NCI-H82 treated with DMSO at 0.1 percent for 48 hours (cell line): ENCODE results near the gene MSI1.

ENCODE experiments used
- DNase-seq: peaks from one replicate; lab custom pipeline; 2025; ENCODE audit not compliant: unreplicated experiment; lab: John Stamatoyannopoulos, UW

The MSI1 gene

DNA sequence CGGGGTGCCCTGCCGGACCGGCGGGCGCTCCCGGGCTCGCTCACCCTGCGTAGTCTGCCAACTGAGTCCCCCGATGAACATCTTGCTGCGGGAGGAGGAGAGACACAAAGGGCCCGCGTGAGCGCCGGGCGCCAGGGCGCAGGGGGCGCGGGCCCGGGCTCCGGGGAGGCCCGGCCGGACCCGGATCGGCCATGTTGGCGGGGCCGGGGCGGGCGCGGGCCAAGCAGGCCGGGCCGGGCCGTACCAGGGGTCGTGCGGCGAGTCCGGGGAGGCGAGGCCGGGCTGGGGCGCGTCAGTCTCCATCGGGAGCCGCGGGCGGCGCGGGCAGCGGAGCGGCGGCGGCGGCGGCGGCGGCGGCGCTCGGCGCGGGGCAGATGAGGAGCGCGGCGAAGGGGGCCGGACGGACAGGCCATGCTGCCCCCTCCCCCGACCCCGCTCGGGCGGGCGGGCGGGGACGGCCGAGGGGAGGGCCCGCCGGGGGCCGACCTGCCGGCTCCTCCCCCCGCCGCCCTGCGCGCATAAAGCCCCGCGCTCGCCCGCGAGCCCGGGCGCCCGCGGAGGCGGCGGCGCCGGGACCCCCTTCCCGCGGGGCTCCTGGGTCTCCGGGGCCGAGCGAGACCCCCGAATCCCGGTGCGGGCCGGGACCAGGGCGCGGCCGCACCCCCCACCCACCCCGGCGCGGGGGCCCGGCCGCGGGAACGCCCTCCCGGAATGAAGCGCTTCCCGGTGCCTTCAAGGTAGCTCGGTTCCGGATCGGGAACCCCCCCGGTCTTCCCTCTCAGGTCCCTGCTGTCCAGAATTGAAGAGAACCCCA lies at the start of gene MSI1:
TSS of gene MSI1 (minus strand) at position 376 of the 814 bp plus-strand sequence. CDS start at position 303, 73 bp downstream.
- no peak for DNase-seq

DNA sequence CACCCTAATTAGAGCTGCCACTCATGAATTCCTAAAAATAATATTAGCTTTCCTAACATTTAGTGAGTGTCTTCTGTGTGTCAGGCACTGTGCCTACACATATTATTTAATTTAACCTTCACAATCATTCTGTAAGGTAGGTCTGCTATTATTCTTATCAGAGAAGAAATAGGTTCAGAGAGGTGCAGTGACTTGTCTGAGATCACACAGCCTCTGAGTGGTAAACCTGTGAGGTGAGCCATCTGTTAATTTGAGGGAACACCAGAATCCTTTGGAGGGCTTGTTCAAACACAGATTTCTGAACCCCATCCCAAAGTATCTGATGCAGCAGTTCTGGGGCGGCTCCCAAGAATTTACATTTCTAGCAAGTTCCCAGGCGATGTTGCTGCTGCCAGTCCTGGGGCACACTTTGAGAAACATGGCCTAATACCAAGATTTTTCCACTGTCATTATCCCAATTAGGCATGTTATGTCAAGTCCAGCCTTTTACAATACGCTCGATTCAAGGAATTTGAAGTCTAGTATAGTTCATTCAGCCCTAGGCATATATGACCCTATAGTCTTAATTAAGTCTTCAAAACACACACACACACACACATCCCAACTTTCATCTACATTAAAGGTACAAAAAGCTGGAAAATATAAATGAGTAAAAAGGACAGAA lies 49.1 kb upstream of the MSI1 start:
- DNase-seq: no peak

GRCh38 chr12:120416490-120417216 lies 47.7 kb upstream of the MSI1 start:
- peak; percentile 35 for DNase-seq

GRCh38 chr12:120413901-120414695 lies 45.1 kb upstream of the MSI1 start:
- no peak for DNase-seq

- DNase-seq: no peak
Measured at GRCh38 chr12:120412421-120412820, 43.5 kb upstream of the MSI1 start.

GRCh38 chr12:120408771-120409170 lies 39.8 kb upstream of the MSI1 start:
- DNase-seq: no peak

DNA sequence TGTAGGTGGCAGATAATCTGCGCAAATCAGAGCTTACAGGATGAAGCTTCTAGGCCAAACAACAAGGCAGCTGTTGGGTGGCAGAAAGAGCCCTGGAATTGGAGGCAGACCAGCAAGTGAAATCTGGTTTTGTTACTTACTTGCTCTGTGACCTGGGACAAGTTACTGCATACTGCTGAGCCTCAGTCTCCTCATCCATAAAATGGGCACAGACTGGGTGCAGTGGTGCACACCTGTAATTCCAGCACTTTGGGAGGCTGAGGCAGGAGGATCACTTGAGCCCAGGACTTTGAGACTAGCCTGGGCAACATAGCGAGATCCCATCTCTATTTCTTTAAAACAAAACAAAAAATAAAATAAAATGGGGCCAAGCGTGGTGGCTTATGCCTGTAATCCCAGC lies 37.6 kb upstream of the MSI1 start:
- no peak for DNase-seq

DNA sequence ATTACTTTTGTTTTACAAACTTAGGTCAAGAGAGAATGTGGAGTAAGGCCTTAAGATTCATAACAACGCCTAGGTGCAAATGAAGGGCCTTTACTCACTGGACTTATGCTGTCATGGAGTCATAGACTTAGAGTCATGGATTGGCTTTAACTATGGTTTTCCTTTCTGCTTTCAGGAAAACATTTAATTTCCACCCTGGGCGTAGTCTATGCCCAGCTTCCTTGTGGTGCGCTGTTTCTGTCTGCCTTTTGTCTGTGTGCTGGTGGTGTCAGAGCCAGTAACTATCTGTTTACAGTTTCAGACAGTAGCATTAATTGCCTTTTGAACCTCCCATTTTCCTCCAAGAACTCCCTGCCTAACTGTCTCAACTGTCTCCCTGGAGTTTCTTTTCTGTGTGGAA lies 37.1 kb upstream of the MSI1 start:
- DNase-seq: no peak

DNA sequence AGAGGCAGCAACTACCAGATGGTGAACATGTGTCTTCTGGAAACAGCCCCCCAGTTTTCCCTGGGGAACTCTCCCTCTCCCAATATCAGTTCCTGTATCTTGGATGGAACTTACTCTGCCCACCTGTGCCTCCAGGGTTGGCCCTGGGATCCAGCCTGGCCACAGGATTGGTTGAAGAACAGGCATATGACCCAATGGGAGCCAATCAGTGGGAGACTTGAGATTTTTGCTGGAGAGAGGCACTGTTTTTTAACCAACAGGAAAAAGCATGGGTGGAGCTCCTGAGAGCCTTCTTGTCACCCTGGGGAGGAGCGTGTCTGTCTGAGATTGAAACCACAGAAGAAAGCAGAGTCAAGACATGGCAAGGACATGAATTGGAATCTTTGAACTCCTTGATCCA lies 35.3 kb upstream of the MSI1 start:
- no peak for DNase-seq

GRCh38 chr12:120403869-120404268 lies 34.9 kb upstream of the MSI1 start:
- no peak for DNase-seq

DNA sequence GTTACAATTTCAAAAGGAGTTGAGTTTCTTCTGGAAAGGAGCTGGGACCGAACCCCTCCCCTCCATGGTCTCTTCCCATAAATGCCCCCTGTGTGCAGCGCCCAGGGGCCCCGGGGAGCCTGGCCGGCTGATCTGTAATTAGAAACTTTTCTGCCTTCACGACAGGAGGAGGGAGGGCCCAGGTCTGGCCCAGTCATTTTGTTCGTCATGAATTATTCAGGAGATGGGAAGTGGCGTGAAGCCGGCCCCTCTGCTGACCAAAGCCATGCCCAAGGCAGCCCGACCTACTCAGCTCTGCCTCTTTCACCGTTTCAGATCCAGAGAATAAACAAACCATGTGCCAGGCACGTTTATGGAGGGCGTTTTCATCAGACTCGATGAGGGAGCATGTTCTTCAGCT lies 33.3 kb upstream of the MSI1 start:
- DNase-seq: no peak

DNA sequence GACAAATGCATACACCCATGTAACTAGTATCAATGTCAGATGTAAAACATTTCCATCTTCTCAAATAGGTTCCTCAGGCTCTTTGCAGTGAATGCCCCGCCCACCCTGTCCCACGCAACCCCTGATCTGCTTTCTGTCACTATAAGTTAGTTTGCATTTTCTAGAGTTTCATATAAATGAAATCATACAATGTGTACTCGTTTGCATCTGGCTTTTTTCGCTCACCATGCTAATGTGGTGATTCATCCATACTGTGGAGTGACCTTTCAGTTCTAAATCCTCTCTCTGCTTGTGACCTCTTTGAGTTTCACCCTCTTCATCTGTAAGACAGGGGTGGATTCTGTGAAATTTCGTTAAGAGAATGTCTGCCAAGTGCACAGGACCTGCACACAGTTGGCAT lies 30.6 kb upstream of the MSI1 start:
- no peak for DNase-seq

DNA sequence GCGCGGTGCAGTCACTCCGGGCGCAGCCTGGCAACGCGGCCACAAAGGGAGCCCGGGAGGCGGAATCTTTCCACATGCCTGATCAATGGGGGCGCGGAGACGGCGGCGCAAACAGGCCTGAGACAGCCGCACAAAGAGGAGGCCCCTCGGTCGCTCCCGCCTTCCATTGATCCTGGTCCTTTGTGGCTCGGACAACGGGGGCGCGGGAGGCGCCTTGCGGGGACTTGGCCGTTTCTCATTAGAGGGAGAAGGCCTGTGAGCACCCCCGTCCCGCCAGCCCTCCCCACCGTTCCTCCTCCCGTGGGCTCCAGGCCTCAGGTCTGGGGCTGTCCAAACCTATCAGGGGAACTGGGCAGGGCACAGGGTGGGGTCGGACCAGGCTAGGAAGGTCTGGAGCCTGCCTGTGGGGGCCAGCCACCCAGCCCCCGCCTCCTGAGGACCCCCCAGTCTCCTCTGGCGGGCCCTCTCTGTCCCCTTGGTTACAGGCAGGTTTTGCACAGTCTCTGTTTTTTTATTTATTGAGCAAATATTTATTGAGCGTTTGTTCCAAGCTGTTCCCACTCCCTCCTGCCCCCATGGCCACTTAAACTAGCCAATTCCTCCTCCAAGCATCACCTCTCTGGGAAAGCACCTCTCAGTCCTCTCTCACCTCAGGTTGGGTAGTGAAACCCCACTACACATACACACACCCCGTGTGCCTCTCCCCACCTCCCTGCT lies 29.0 kb upstream of the MSI1 start:
- DNase-seq: no peak

DNA sequence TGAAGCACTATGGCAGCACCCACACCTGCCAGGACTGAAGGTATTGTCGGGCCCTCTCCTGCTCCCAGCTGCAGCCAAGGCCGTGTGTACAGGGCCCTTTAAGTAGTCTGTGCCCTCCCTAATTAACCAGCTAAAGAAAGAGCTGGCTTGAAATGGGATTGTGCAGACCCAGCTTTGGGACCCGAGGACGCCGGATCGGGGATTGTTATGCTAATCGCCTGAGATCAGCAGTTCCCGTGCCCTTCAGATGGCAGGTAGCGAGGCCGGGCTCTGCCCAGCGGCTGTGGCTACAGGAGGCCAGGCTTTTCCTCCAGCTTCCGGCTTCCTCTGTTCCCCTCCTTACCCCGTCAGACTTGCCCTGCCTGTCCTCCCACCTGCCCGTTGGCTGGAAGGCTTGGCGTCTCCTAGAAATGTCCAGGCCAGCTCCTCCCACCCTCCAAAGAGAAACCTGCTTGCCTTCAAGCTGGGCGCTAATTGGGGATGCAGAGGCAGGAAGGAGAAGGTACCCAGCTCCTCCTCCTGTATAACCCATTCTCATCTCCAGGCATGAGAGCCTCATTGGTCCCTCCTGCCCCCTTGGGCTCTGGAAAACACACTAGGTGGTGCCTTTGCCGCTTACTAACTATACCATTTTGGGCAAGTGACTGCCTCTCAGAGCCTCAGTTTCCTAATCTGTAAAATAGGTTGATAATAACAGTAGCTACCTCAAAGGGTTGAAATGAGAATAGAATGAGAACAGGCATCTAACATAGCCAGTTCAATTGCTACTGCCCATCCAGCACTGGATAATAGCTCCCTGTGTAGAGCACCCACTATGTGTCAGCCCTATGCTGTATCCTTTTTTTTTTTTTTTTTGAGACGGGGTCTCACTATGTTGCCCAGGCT lies 25.8 kb upstream of the MSI1 start:
- peak; percentile 47 for DNase-seq

- DNase-seq: no peak
Measured at GRCh38 chr12:120390540-120391120, 21.7 kb upstream of the MSI1 start.

- no peak for DNase-seq
Measured at GRCh38 chr12:120388691-120389481, 19.9 kb upstream of the MSI1 start.

DNA sequence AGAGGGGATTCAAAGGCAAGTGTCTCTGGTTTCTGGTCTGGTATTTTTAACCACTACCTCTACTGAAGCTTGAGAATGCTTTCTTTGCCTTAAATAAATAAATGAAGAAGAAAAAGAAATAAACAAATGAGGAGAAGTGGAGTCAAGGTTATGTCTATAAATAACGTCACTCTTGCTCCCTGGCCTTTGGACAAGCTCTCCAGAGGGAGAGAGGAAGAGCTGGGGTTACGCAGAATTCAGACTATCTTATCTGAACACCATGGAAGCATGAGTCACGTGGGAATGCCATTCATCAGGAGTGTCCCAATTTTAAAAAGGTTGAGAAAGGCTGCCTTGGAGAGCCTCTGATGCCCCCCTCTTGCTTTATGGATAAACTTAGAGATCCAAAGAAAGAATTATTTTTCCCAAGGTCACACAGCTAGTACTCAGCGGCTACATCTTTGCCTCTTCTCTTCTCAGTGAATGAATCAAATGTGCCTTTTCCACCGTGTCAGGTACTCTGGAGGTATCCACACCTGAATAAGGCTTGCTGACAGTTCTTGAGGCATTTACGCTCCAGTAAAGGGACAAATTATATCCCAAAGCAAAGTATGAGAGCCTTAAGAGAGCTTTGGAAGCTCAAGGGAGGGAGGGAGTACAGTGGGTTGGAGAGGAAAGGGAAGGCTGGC lies 12.9 kb upstream of the MSI1 start:
- no peak for DNase-seq

DNA sequence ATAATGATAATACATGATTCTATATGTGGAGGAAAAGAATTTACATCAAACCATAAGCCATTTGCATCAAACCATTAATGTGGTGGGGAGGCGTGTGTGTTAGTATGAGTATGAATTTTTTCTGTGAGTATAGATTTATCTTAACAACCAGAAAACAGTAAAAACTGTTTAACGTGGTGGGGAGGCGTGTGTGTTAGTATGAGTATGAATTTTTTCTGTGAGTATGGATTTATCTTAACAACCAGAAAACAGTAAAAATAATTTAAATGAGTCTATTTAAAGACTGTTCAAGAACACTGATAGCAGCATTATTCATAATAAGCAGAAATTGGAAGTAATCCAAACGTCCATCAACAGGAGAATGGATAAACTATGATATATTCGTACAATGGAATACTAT lies 9.1 kb upstream of the MSI1 start:
- no peak for DNase-seq
